CD14-positive monocyte (primary cell): Measurements from ENCODE around the gene GPX3. TPM values are rescaled to one million over a fixed set of nuclear protein-coding genes. Genes with fewer than 3 reads are reported as not detected.
A peak's percentile ranks its signal among the peaks of the same experiment; 100 is the strongest.

ENCODE experiments used
- DNase-seq, 3 donors: peaks; one replicate each; pipeline ENCODE4 v3.0.0-alpha.2; 2011 to 2022
- H2AFZ ChIP-seq: 2 replicates; pipeline ENCODE4 v1.6.0; 2012; ENCODE audit warnings: mild to moderate bottlenecking, low read depth, low read length, inconsistent platforms; ENCODE audit not compliant: insufficient read depth, poor library complexity, severe bottlenecking
- H3K27ac ChIP-seq, 2 donors: 1 replicate in 1 of 2; 2 replicates in 1 of 2; pipeline ENCODE4 v1.5.1; 2012 to 2013; ENCODE audit warnings: low read length in 2 of 2, control low read depth in 1 of 2, inconsistent platforms in 1 of 2, low read depth in 1 of 2, mild to moderate bottlenecking in 1 of 2
- H3K27me3 ChIP-seq, 2 donors: one replicate each; pipeline versions ENCODE4 v1.6.0 to v1.6.1; 2011 to 2013; ENCODE audit warnings: low read length in 2 of 2; ENCODE audit not compliant: control insufficient read depth in 2 of 2, insufficient read depth in 2 of 2
- H3K36me3 ChIP-seq, 2 donors: replicated peaks in 1 of 2; 1 replicate in 1 of 2; 2 replicates in 1 of 2; pipeline versions ENCODE4 v1.5.1 to v1.6.1; 2012 to 2013; ENCODE audit warnings: low read length in 2 of 2, control low read depth in 1 of 2, inconsistent platforms in 1 of 2, mild to moderate bottlenecking in 1 of 2; ENCODE audit not compliant: insufficient read depth in 2 of 2, control insufficient read depth in 1 of 2
- H3K4me1 ChIP-seq, 2 donors: 1 replicate in 1 of 2; 2 replicates in 1 of 2; pipeline versions ENCODE4 v1.5.1 to v1.6.1; 2012 to 2013; ENCODE audit warnings: low read length in 2 of 2, control low read depth in 1 of 2, inconsistent platforms in 1 of 2, mild to moderate bottlenecking in 1 of 2, moderate library complexity in 1 of 2; ENCODE audit not compliant: insufficient read depth in 2 of 2, control insufficient read depth in 1 of 2
- H3K4me2 ChIP-seq: replicated peaks from 2 replicates; pipeline ENCODE3; 2012; ENCODE audit warnings: low read length, moderate library complexity, mild to moderate bottlenecking; ENCODE audit not compliant: poor library complexity, severe bottlenecking; ENCODE audit errors: extremely low read depth
- H3K4me3 ChIP-seq, 3 experiments: fragments of 200-600 bp in 1 of 3; sonication (generic) in 1 of 3; replicated peaks in 1 of 3; 1 replicate in 2 of 3; 2 replicates in 1 of 3; pipeline ENCODE4 v1.5.1; 2011 to 2013; ENCODE audit warnings: low read length in 3 of 3, mild to moderate bottlenecking in 3 of 3, control low read depth in 2 of 3, low read depth in 2 of 3, inconsistent platforms in 1 of 3, moderate library complexity in 1 of 3
- H3K79me2 ChIP-seq: 2 replicates; pipeline ENCODE4 v1.6.0; 2012; ENCODE audit warnings: mild to moderate bottlenecking, control low read depth, inconsistent platforms, low read length, moderate library complexity; ENCODE audit not compliant: insufficient read depth
- H3K9ac ChIP-seq: 2 replicates; pipeline ENCODE4 v1.6.0; 2017; ENCODE audit warnings: low read length, mild to moderate bottlenecking; ENCODE audit not compliant: insufficient read depth, poor library complexity, severe bottlenecking
- H3K9me3 ChIP-seq, 2 donors: replicated peaks in 1 of 2; 1 replicate in 1 of 2; 2 replicates in 1 of 2; pipeline versions ENCODE4 v1.5.1 to v1.6.1; 2012 to 2013; ENCODE audit warnings: low read length in 2 of 2, control low read depth in 1 of 2; ENCODE audit not compliant: control insufficient read depth in 1 of 2, insufficient read depth in 1 of 2
- H4K20me1 ChIP-seq: 2 replicates; pipeline ENCODE4 v1.6.0; 2012; ENCODE audit warnings: mild to moderate bottlenecking, low read length, control low read depth, moderate library complexity; ENCODE audit not compliant: insufficient read depth
- H3K27ac Mint-ChIP-seq, 7 donors: one replicate each; pipeline ENCODE4 v1.8.0; 2020; ENCODE audit warnings: mild to moderate bottlenecking in 7 of 7, mixed read lengths in 7 of 7, moderate library complexity in 6 of 7, inconsistent platforms in 2 of 7
- H3K27me3 Mint-ChIP-seq, 3 donors: one replicate each; pipeline ENCODE4 v1.8.0; 2021 to 2022; ENCODE audit warnings: low read depth in 3 of 3, mild to moderate bottlenecking in 3 of 3, mixed read lengths in 3 of 3, moderate library complexity in 3 of 3, inconsistent platforms in 1 of 3
- H3K36me3 Mint-ChIP-seq, 2 donors: one replicate each; pipeline ENCODE4 v1.8.0; 2020; ENCODE audit warnings: mixed read lengths in 2 of 2, inconsistent platforms in 1 of 2, mild to moderate bottlenecking in 1 of 2
- H3K4me1 Mint-ChIP-seq: one replicate; pipeline ENCODE4 v1.8.0; 2020; ENCODE audit warnings: mild to moderate bottlenecking, mixed read lengths
- H3K4me3 Mint-ChIP-seq, 2 donors: one replicate each; pipeline ENCODE4 v1.8.0; 2020; ENCODE audit warnings: mild to moderate bottlenecking in 2 of 2, mixed read lengths in 2 of 2, moderate library complexity in 1 of 2
- H3K9me3 Mint-ChIP-seq, 7 donors: one replicate each; pipeline ENCODE4 v1.8.0; 2020 to 2022; ENCODE audit warnings: mixed read lengths in 7 of 7, mild to moderate bottlenecking in 6 of 7, moderate library complexity in 6 of 7, inconsistent platforms in 2 of 7
- CTCF ChIP-seq: fragments of 200-600 bp; IDR thresholded peaks from one replicate; pipeline ENCODE4 v1.8.0; 2022; ENCODE audit warnings: antibody characterized with exemption, mild to moderate bottlenecking
- WGBS: methylation state at CpG from one replicate; pipeline ENCODE4 v1.1.5; 2013; ENCODE audit warnings: missing lambda C conversion rate; ENCODE audit not compliant: insufficient coverage; 5-methylcytosine and 5-hydroxymethylcytosine counted together
- intact Hi-C, 2 donors: fragments of 100-400 bp; cut with micrococcal nuclease; formaldehyde crosslinking; loops; one replicate each; pipeline versions ENCODE4 v1.15.0 to v1.15.1; 2023
- polyA plus RNA-seq, 3 donors: library from polyadenylated mRNA; depleted of rRNA in 1 of 3; unstranded in 2 of 3; stranded (reverse) in 1 of 3; fragments of 300-500 nt in 2 of 3; fragments of >200 nt in 1 of 3; fragmentation: Illumina TruSeq in 2 of 3; gene quantifications; 1 replicate in 2 of 3; 2 replicates in 1 of 3; pipeline ENCODE4 v1.2.3, GENCODE V29; 2012 to 2021

GPX3 gene
- polyA plus RNA-seq, 3 donors: 3.5 to 12.7 (median 3.8) TPM

GRCh38 chr5:151005950-151006576 lies 14.3 kb upstream of the GPX3 start:
- Histone ChIP-seq H3K4me3 (no peak overlapping the region), H3K27me3 (no peaks in the 10 kb centered on the region), H3K9me3 (no peaks in the 10 kb centered on the region), H3K79me2 (no peaks in the 10 kb centered on the region), H2AFZ (no peak overlapping the region), H3K4me2 (no peak overlapping the region), H3K4me1 (peaks cover 13 to 15% of the 10 kb centered on the region in 2 donors), H3K27ac (peak overlapping the region in 1 of 2 donors; percentile 9), H4K20me1 (no peaks in the 10 kb centered on the region), H3K9ac (no peak overlapping the region), H3K36me3 (no peaks in the 10 kb centered on the region)
- Mint-ChIP-seq H3K27ac (peak overlapping the region in 2 of 7 donors; percentile 21 to 23), H3K4me1 (peaks cover 14% of the 10 kb centered on the region), H3K36me3 (no peaks in the 10 kb centered on the region), H3K4me3 (no peak overlapping the region), H3K9me3 (no peaks in the 10 kb centered on the region), H3K27me3 (peaks cover 0 to 3% (median 0%) of the 10 kb centered on the region in 3 donors)
- intact Hi-C loops: no loop called here
- DNase-seq: peak in 2 of 3 donors; percentile 32 to 45
- no CpG with 5 or more reads among the region's 7 CpGs for WGBS
- no peak for TF ChIP-seq CTCF

GRCh38 chr5:151006704-151007334 lies 13.6 kb upstream of the GPX3 start:
- H3K4me1 ChIP-seq: peaks cover 13 to 15% of the 10 kb centered on the region in 2 donors
- DNase-seq: no peak
- H3K27me3 ChIP-seq: no peaks in the 10 kb centered on the region
- no peak overlapping the region for H3K9ac ChIP-seq
- peak overlapping the region in 2 of 7 donors; percentile 23 to 67 for H3K27ac Mint-ChIP-seq
- intact Hi-C loops: no loop called here
- no peaks in the 10 kb centered on the region for H3K9me3 Mint-ChIP-seq
- H3K4me3 ChIP-seq: no peak overlapping the region
- H3K4me3 Mint-ChIP-seq: peak overlapping the region in 1 of 2 donors; percentile 1
- no peaks in the 10 kb centered on the region for H3K79me2 ChIP-seq
- H4K20me1 ChIP-seq: no peaks in the 10 kb centered on the region
- WGBS: 90% methylated on average over 4 of the region's 5 CpGs
- no peak for TF ChIP-seq CTCF
- peak overlapping the region in 1 of 2 donors; percentile 9 for H3K27ac ChIP-seq
- H3K4me2 ChIP-seq: no peak overlapping the region
- no peaks in the 10 kb centered on the region for H3K9me3 ChIP-seq
- no peak overlapping the region for H2AFZ ChIP-seq
- H3K36me3 Mint-ChIP-seq: no peaks in the 10 kb centered on the region
- no peaks in the 10 kb centered on the region for H3K36me3 ChIP-seq
- H3K27me3 Mint-ChIP-seq: peaks cover 0 to 5% (median 0%) of the 10 kb centered on the region in 3 donors
- H3K4me1 Mint-ChIP-seq: peaks cover 16% of the 10 kb centered on the region
